KBM-7 (cell line): ENCODE measurements around the gene CDC23.
"Not testable (repeated sequence)": the region's sequence is repeated elsewhere in the genome, so short reads cannot be mapped to it uniquely, and the experiment has no call there.

Experiments used
- DNase-seq: peaks from one replicate; pipeline ENCODE4 v3.0.0-alpha.2; 2015
- in situ Hi-C: fragments of 300-500 bp; cut with MboI; formaldehyde crosslinking; loops from 2 replicates; pipeline ENCODE4 v1.14.3; 2020; ENCODE audit warnings: low sequenced_read_pairs, low pct_unique_long_range_greater_than_20kb, mixed read lengths

The CDC23 gene

DNA sequence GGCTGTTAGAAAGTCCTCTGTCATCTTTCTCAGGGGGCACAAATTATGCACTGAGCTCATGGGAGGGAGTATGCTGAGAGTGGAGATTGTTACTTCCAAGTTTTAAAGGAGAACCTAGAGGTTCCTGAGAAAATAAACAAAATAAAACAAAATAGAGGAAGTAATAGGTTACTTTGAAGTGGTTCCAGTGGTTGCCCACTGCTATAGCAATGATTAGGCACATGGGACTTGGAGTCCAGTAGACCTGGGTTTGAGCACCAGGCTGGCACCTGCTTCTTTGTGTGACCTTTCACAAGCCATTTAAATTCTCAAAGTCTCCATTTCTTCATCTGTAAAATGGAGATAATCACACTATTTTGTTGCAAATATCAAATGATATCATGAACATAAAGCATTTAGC, 13.8 kb upstream of the CDC23 start:
- DNase-seq: no peak
- in situ Hi-C loops: no loop called here

GRCh38 chr5:138224712-138225111, 11.6 kb upstream of the CDC23 start:
- no peak for DNase-seq

DNA sequence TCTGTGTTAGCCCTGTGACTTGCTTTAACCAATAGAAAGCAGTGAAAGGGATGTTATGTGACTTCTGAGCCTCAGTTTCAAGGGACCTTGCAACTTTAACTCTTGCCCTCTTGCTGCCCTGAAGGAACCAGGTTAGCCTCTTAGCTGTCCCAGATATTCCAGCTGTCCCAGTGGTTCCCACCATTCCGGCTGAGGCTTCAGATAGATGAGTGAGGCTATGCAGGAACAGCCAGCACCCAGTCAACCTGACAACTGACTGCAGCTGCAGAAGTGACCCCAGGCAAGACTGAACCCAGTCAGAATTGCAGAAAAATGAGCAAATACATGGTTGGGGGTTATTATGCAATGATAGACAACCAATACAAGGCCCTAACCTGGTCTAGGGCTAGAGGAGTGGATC, 10.4 kb upstream of the CDC23 start:
- in situ Hi-C loops: no loop called here
- DNase-seq: no peak

More at GRCh38 chr5:138224712-138225111, 11.6 kb upstream of the CDC23 start:
- in situ Hi-C loops: no loop called here

DNA sequence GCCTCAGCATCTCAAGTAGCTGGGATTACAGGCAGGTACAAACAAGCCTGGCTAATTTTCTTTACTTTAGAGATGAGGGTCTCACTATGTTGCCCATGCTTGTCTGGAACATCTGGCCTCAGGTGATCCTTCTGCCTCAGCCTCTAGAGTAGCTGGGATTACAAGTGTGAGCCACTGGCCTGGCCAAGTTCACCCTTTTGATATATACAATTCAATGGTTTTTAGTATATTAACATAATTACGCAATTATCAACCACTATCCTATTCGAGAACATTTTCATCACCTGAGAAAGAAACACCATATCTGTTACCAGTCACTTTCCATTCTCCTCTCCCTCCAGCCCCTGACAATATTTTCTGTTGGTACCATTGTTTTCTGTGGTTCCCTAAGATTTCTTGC, 3.7 kb upstream of the CDC23 start:
- in situ Hi-C loops: no loop called here
- no peak for DNase-seq

DNA sequence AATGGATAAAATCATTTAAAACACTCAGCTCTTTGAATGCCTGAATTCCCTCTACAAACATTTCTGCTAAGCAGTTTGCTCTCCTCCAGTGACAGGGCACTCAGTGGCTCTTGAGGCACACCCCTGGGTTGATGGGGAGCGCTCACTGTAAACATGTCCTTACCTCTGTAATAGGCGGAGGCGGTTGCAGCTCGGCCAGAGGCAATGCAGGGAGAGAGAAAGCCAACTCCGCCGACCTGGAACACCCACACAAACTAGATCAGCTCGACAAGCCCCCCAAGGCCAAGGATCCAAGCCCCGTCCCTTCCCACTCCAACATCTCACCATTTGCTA, 329 bp downstream of the CDC23 start:
- in situ Hi-C loops: no loop called here
- no peak for DNase-seq

GRCh38 chr5:138210985-138211384, 2.1 kb downstream of the CDC23 start:
- in situ Hi-C loops: no loop called here
- no peak for DNase-seq

GRCh38 chr5:138193859-138194258, 19.3 kb downstream of the CDC23 start:
- DNase-seq, in situ Hi-C loops: not testable (repeated sequence)

DNA sequence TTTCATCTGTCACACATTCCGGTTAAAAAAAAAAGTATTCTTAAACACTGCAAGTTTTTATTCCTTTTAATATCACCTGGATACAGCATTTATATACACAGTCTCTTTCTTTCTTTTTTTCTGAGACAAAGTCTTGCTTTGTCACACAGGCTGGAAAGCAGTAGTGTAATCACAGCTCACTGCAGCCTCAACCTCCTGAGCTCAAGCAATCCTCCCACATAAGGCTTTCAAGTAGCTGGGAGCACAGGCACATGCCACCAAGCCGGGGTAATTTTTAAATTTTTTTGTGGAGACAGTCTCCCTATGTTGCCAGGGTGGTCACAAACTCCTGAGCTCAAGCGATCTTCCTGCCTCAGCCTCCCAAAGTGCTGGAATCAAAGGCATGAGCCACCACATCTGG, 20.3 kb downstream of the CDC23 start:
- no peak for DNase-seq
- in situ Hi-C loops: no loop called here

DNA sequence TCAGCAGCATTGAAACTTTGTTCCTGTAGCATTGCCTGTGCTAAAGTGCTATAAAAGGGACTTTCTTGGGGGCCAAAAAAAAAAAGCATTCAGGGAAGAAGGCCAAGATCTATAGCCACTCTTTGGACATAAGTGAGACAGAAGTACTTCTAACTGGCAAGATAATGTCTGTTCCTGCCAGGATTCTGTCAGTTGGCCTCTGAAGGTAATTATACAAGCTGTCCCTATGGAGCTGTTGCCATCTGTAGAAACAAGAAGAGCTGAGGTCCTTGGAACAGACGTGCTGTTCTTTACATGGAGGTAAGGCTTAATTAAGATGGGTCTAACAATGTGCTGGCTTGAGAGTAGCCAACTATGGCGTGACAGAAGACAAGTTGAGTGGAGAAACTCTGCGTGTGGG, 24.5 kb downstream of the CDC23 start:
- DNase-seq: no peak
- in situ Hi-C loops: loop anchor here (10.0 kb wide), 1 partner anchor 96 kb away; no protein-coding TSS in a partner anchor

DNA sequence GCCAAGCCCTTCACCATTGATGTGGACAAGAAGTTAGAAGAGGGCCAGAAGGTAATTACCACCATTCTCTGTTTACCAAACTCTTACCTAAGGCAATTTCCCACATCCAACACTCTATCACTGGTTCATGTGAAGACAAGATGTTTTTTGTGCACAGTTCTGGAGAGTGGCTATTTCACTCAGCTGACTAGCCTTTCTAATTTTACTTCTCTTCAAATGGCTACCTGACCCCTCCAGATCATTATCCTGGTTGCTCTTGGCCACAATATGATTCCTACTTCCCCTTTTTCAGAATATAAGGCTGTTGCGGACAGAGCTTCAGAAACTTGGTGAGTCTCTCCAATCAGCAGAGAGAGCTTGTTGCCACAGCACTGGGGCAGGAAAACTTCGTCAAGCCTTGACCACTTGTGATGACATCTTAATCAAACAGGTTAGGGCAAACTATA, 27.1 kb downstream of the CDC23 start:
- peak; percentile 77 for DNase-seq
- in situ Hi-C loops: loop anchor here (10.0 kb wide), 1 partner anchor 99 kb away; no protein-coding TSS in a partner anchor

DNA sequence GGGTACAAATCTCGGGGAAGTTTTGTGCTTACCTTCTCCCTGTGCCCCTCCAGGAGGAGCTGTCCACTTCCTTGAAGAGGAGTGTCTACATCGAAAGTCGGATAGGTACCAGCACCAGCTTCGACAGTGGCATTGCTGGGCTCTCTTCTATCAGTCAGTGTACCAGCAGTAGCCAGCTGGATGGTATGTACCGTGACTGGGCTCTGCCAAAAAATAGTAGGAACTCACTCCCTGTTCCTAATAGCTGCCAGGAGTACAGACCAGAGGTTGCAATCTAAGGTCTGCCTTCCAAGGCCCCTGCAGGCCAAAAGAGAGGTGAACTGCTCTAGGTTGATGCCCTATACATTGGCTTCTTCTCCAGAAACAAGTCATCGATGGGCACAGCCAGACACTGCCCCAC, 30.3 kb downstream of the CDC23 start:
- no peak for DNase-seq
- in situ Hi-C loops: loop anchor here (10.0 kb wide), 1 partner anchor 102 kb away; no protein-coding TSS in a partner anchor

DNA sequence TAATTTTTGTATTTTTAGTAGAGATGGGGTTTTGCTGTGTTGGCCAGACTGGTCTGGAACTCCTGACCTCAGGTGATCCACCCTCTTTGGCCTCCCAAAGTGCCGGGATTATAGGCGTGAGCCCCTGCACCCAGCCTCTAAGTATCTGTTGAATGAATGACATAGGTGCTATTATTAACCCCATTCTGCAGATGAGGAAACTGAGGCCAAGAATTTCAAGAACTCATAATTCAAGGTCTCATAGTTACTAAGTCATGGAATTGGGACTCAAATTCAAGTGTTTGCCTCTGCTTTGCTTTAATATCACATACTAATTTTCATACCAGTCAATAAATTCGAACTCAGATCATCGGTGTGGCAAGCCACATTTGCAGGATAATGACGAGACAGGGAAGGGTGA, 32.3 kb downstream of the CDC23 start:
- no peak for DNase-seq
- in situ Hi-C loops: loop anchor here (10.0 kb wide), 1 partner anchor 104 kb away; no protein-coding TSS in a partner anchor

DNA sequence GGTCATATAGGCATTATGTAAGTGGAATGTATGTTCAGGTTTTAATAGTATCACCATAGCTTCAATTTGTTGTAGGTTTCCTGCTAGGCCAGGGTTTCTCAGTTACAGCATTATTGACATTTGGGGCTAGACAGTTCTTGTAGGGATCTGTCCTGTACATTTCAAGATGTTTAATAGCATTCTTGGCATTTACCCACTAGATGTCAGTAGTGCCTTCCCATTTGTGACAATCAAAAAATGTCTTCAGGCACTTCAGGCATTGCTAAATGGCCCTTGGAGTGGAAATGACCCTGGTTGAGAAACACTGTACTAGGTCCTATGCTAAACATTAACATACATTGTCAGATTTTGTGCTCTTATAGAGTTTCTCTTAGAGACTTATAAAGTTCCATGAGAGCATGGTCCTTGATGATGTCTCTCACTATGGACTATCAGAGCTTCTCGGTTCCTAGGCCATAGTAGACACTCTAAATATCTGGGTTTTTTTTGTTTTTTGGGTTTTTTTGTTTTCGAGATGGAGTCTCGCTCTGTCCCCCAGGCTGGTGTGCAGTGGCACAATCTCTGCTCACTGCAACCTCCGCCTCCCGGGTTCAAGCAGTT, 32.8 kb downstream of the CDC23 start:
- DNase-seq: peak; percentile 86
- in situ Hi-C loops: loop anchor here (10.0 kb wide), 1 partner anchor 105 kb away; no protein-coding TSS in a partner anchor

DNA sequence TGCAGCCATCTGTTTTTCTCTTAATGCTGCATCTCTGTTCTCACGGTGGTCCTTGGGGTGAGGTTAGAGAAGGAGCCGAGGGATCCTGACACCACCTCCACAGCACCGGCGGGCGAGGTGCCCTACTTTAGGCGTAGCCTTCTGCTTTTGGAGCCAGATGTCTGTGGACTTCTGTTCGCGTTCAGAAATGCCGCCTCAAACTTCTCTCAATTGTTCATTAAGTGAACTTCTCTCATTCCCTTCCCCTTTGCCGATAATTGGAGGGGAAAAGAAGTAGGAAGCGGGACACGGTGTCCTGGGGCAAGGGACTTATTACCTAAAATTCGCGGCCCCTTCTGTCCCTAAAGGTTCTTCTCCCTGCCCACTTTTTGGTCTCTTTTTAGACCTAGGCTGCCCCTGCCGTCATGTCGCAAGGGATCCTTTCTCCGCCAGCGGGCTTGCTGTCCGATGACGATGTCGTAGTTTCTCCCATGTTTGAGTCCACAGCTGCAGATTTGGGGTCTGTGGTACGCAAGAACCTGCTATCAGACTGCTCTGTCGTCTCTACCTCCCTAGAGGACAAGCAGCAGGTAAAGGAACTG, 33.8 kb downstream of the CDC23 start:
- DNase-seq: no peak
- in situ Hi-C loops: no loop called here

- peak; percentile 98 for DNase-seq
- in situ Hi-C loops: no loop called here
These were observed 34.4 kb downstream of the CDC23 start, which contains the start of the genes BRD8 and KIF20A for GRCh38 chr5:138178516-138179276. Gene BRD8 (minus strand): TSS chr5:138178630. CDS start chr5:138178614, 16 bp downstream. Gene KIF20A (plus strand): TSS chr5:138179112. CDS start chr5:138179681, 569 bp downstream.

DNA sequence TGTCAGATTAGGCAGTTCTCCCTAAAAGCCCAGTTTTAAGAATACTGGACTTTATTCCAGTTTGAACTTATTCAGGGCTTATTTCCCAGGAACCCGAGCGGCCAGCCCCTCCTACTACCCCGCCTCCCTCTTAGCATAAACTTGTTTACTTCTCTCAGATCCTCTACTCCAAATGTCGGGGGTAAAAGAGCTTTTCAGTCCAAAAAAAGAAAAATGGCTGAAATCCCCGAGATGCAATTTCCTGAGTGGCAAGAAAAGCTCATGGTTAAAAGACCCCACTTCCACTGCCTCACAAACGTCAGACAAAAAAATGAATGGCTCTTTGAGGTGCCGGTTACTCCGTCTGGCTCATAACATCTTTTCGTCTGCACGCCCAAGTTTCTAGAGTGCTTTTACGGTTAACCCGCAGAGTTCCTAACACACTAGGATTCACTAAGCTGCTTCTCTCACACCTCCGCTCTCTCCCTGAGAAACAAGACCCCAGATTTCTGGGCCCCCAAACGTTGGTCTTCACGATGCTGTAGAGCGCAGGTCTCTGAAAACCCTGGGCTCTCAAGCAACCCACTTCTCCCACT, 35.1 kb downstream of the CDC23 start:
- in situ Hi-C loops: no loop called here
- peak; percentile 43 for DNase-seq

- in situ Hi-C loops: no loop called here
- no peak for DNase-seq
These were observed 42.8 kb downstream of the CDC23 start for GRCh38 chr5:138170299-138170698.

GRCh38 chr5:138169124-138169523, 44.0 kb downstream of the CDC23 start:
- in situ Hi-C loops: no loop called here
- DNase-seq: no peak

- in situ Hi-C loops: no loop called here
- DNase-seq: no peak
These were observed 49.4 kb downstream of the CDC23 start for GRCh38 chr5:138163721-138164120.

- in situ Hi-C loops: no loop called here
- DNase-seq: no peak
These were observed 52.4 kb downstream of the CDC23 start for GRCh38 chr5:138160706-138161105.
